Prostate gland (tissue), 2 donors: ENCODE measurements around the gene CSMD2.

Source experiments
- POLR2A ChIP-seq: fragments of 450-650 bp; IDR thresholded peaks from one replicate; pipeline ENCODE4 v1.6.1; 2016; ENCODE audit warnings: antibody characterized with exemption, mild to moderate bottlenecking
- POLR2AphosphoS5 ChIP-seq: sonication (generic); formaldehyde crosslinking; IDR thresholded peaks from one replicate; pipeline ENCODE4 v1.6.1; 2017; ENCODE audit warnings: antibody characterized with exemption
- TF ChIP-seq, protein P1 (sequence below), 4 experiments: fragments of 200-600 bp in 2 of 4; fragments of 450-650 bp in 2 of 4; sonication (generic) in 2 of 4; IDR thresholded peaks; 1 replicate in 3 of 4; 2 replicates in 1 of 4; pipeline ENCODE4 v1.5.1; 2016 to 2019; ENCODE audit warnings: antibody characterized with exemption in 4 of 4, mild to moderate bottlenecking in 2 of 4, moderate library complexity in 2 of 4

DNA sequence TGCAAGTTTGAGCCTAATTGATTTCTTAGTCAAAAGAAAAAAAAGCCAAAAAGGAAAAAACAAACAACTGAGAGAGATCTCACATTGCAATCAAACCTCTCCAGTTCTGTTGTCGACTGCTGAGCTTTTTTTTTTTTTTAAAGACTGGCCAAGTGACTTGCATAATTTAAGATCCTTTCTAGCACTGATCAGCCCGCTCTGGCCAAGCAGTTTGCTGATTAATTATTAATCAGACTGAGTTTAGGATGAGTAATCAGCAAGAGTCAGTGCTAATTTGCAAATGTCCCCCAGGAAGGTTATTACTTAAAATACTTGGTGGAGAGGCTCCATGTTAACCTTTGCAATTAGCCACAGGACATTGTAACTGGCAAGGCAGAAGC lies 261.8 kb downstream of the CSMD2 start:
- TF ChIP-seq, protein P1, sequence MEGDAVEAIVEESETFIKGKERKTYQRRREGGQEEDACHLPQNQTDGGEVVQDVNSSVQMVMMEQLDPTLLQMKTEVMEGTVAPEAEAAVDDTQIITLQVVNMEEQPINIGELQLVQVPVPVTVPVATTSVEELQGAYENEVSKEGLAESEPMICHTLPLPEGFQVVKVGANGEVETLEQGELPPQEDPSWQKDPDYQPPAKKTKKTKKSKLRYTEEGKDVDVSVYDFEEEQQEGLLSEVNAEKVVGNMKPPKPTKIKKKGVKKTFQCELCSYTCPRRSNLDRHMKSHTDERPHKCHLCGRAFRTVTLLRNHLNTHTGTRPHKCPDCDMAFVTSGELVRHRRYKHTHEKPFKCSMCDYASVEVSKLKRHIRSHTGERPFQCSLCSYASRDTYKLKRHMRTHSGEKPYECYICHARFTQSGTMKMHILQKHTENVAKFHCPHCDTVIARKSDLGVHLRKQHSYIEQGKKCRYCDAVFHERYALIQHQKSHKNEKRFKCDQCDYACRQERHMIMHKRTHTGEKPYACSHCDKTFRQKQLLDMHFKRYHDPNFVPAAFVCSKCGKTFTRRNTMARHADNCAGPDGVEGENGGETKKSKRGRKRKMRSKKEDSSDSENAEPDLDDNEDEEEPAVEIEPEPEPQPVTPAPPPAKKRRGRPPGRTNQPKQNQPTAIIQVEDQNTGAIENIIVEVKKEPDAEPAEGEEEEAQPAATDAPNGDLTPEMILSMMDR (IDR thresholded peaks at IDR 0.05), result no peak
- TF ChIP-seq POLR2AphosphoS5 (no peak), POLR2A (no peak)
